BLaER1 treated with 17β-estradiol and CSF1 and Interleukin-3, amounts not matched to agents 10 nM and 100 nM (cell line): ENCODE measurements around the gene PPP1CA.

Source experiments
- H3K27ac ChIP-seq, 11 experiments: shearing (Covaris generic); formaldehyde crosslinking; 2 replicates each; pipeline ENCODE4 v1.8.1; 2022
- H3K27me3 ChIP-seq, 11 experiments: shearing (Covaris generic); formaldehyde crosslinking; 2 replicates each; pipeline ENCODE4 v1.8.1; 2022
- H3K36me3 ChIP-seq, 11 experiments: shearing (Covaris generic); formaldehyde crosslinking; 2 replicates each; pipeline ENCODE4 v1.8.1; 2022
- H3K4me1 ChIP-seq, 10 experiments: shearing (Covaris generic); formaldehyde crosslinking; 2 replicates each; pipeline ENCODE4 v1.8.1; 2022
- H3K4me2 ChIP-seq, 11 experiments: shearing (Covaris generic); formaldehyde crosslinking; 2 replicates each; pipeline ENCODE4 v1.8.1; 2022
- H3K4me3 ChIP-seq, 10 experiments: shearing (Covaris generic); formaldehyde crosslinking; 2 replicates each; pipeline ENCODE4 v1.8.1; 2022
- H3K9ac ChIP-seq, 11 experiments: shearing (Covaris generic); formaldehyde crosslinking; 2 replicates each; pipeline ENCODE4 v1.8.1; 2022
- H3K9me3 ChIP-seq, 11 experiments: shearing (Covaris generic); formaldehyde crosslinking; replicated peaks in 1 of 11; 2 replicates each; pipeline ENCODE4 v1.8.1; 2022
- H4K20me1 ChIP-seq, 11 experiments: shearing (Covaris generic); formaldehyde crosslinking; 2 replicates each; pipeline ENCODE4 v1.8.1; 2022
- Cebpa-rat ChIP-seq, 11 experiments: shearing (Covaris generic); IDR thresholded peaks; 2 replicates each; pipeline ENCODE4 v1.8.1; 2022

Gene PPP1CA

DNA sequence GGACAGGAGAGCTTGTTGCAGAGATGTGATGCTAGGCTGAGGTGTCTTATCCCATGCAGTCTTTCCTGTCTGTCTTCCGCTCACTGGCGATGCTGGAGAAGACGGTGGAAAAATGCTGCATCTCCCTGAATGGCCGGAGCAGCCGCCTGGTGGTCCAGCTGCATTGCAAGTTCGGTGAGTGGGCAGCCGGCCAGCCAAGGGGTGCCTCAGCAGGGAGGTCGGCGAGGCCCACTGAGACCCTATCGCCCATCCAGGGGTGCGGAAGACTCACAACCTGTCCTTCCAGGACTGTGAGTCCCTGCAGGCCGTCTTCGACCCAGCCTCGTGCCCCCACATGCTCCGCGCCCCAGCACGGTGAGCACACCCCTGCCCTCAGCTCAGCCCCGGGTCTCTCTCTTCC lies 8.2 kb downstream of the PPP1CA start:
- no peaks in the 10 kb centered on the region for H3K27me3 ChIP-seq
- H3K9ac ChIP-seq: peak overlapping the region in 6 of 11 experiments; percentile 29 to 54 (median 38); a peak in 6 of 22 replicates
- no peak overlapping the region; a peak in 1 of 20 replicates for H3K4me3 ChIP-seq
- H3K27ac ChIP-seq: no peak overlapping the region
- peaks cover 50 to 73% (median 64%) of the 10 kb centered on the region in 10 experiments for H3K4me1 ChIP-seq
- H4K20me1 ChIP-seq: peaks cover 20 to 61% (median 46%) of the 10 kb centered on the region in 11 experiments; a peak in 21 of 22 replicates
- no peak for TF ChIP-seq Cebpa-rat (IDR thresholded peaks at IDR 0.05)
- H3K4me2 ChIP-seq: peak overlapping the region in 10 of 11 experiments; percentile 2 to 99 (median 41); a peak in 12 of 22 replicates
- H3K9me3 ChIP-seq: no peaks in the 10 kb centered on the region
- peaks cover 35 to 55% (median 48%) of the 10 kb centered on the region in 11 experiments for H3K36me3 ChIP-seq

DNA sequence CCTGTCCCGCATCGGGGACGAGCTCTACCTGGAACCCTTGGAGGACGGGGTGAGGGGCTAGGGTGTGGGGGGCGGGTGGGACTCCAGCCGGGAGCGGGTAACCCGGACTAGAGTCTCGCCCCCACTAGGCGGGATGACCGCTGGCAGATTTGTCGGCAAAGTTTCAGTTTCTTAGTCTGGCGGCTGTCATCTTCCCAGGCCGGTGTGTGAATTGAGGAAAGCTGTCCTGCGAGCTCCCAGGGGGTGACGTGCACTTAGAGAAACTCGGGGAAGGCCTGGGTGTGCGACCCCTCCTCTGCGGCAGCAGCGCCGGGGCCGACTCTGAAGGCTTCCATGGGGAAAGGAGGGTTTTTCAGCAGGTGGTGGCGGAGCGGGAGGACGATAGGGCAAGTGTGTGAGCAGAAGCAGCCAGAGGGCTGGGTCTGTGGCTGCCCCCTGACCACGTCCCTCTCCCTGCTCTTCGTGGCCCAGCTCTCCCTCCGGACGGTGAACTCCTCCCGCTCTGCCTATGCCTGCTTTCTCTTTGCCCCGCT lies 9.4 kb downstream of the PPP1CA start:
- H3K4me2 ChIP-seq: peak overlapping the region; percentile 85 to 100 (median 99)
- peak overlapping the region; percentile 81 to 91 (median 87) for H3K9ac ChIP-seq
- no peak for TF ChIP-seq Cebpa-rat (IDR thresholded peaks at IDR 0.05)
- H4K20me1 ChIP-seq: peaks cover 8 to 49% (median 34%) of the 10 kb centered on the region in 11 experiments; a peak in 21 of 22 replicates
- H3K36me3 ChIP-seq: peaks cover 23 to 43% (median 36%) of the 10 kb centered on the region in 11 experiments
- peak overlapping the region; percentile 67 to 87 (median 76) for H3K4me3 ChIP-seq
- H3K27ac ChIP-seq: peak overlapping the region in 10 of 11 experiments; percentile 73 to 90 (median 82); a peak in 20 of 22 replicates
- H3K27me3 ChIP-seq: no peaks in the 10 kb centered on the region
- H3K4me1 ChIP-seq: peaks cover 38 to 61% (median 54%) of the 10 kb centered on the region in 10 experiments
- no peaks in the 10 kb centered on the region for H3K9me3 ChIP-seq

DNA sequence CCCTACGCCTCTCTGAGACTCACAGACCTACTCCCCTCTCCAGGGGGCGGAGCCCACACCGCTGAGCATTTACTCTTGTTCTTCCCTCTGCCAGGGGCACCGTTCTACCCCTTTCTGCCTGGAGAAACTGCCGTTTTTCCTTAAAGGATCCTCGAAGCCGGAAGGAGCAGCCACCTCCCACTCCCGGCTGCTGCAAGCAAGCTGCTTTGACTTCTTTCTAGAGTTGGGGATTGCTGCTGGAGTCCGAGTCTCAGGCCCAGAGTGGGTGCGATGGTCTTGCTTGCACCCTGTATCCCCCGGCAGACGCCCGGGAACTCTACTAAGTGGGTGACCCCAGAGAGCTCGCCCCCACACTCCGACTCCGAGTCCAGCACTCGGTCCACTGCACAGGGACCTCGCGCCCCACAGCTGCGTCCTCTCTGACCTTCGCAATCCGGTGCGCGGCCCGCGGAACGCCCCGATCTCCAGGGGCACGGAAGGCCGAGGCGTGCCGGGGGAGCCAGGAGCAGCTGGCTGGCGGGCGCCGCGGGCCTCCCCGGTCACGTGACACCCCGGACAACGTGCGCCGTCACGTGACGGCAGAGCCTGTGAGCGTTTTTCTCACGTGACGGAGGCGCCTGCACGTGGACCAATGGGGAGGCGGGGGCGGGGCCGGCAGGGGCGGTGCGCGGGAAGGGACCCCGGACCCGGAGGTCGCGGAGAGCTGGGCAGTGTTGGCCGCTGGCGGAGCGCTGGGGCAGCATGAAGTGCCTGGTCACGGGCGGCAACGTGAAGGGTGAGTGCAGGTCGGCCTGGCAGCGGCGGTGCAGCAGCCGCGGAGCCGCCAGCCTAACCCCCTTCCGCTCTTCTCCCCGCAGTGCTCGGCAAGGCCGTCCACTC lies 10.1 kb downstream of the PPP1CA start, which contains the start of gene RAD9A:
TSS of gene RAD9A (plus strand) at position 683 of the 879 bp plus-strand sequence. CDS start at position 742, 59 bp downstream.
- H3K4me1 ChIP-seq: peaks cover 37 to 59% (median 50%) of the 10 kb centered on the region in 10 experiments
- peaks cover 3 to 42% (median 27%) of the 10 kb centered on the region in 11 experiments; a peak in 21 of 22 replicates for H4K20me1 ChIP-seq
- H3K27me3 ChIP-seq: no peaks in the 10 kb centered on the region; a peak in 1 of 22 replicates
- H3K4me3 ChIP-seq: peak within 1 kb of the TSS; percentile 67 to 87 (median 76)
- H3K27ac ChIP-seq: peak within 1 kb of the TSS; percentile 70 to 90 (median 80)
- H3K9me3 ChIP-seq: no peaks in the 10 kb centered on the region
- no peak for TF ChIP-seq Cebpa-rat (IDR thresholded peaks at IDR 0.05)
- peaks cover 17 to 36% (median 30%) of the 10 kb centered on the region in 11 experiments; a peak in 20 of 22 replicates for H3K36me3 ChIP-seq
- peak within 1 kb of the TSS; percentile 85 to 100 (median 99) for H3K4me2 ChIP-seq
- peak within 1 kb of the TSS; percentile 81 to 91 (median 87) for H3K9ac ChIP-seq

DNA sequence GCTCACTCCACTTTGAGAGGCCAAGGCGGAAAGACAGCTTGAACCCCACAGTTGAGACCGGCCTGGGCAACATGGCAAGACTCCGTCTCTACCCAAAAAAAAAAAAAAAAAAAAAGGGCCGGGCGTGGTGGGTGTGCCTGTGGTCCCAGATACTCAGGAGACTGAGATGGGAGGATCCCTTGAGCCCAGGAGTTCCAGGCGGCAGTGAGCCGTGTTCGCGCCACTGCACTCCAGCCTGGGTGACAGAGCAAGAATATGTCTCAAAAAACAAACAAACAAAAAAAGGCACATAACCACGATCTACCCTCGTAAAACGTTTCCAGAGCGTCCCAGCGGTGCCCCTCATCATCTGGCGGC lies 10.7 kb downstream of the PPP1CA start:
- Histone ChIP-seq H3K27ac (peak overlapping the region; percentile 70 to 90 (median 80)), H3K9me3 (no peaks in the 10 kb centered on the region), H3K27me3 (no peaks in the 10 kb centered on the region; a peak in 1 of 22 replicates), H3K4me3 (peak overlapping the region; percentile 67 to 87 (median 76)), H3K9ac (peak overlapping the region; percentile 81 to 91 (median 87)), H3K36me3 (peaks cover 11 to 30% (median 25%) of the 10 kb centered on the region in 11 experiments; a peak in 20 of 22 replicates), H4K20me1 (peaks cover 0 to 36% (median 21%) of the 10 kb centered on the region in 11 experiments; a peak in 20 of 22 replicates), H3K4me1 (peaks cover 30 to 53% (median 46%) of the 10 kb centered on the region in 10 experiments), H3K4me2 (peak overlapping the region; percentile 83 to 100 (median 98))
- no peak for TF ChIP-seq Cebpa-rat (IDR thresholded peaks at IDR 0.05)

DNA sequence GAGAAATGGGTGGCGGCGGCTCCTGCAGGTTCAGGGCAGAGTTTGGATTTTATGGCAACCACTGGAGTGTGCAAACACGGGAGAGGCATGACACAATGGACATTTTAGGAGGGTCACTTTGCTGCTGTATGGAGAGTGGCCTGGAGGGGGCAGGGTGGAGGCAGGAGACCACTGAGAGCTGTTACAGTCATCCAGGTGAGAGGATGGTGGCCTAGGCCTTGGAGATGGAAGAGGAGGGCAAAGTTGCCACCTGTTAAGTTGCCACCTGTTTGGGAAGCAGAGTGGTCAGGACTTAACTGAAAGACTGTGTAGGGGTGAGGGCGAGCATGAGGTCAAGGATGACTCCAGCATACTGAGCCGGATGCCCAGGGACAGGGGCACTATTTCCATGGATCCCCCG lies 12.2 kb downstream of the PPP1CA start:
- no peak for TF ChIP-seq Cebpa-rat (IDR thresholded peaks at IDR 0.05)
- Histone ChIP-seq H3K27ac (no peak overlapping the region), H3K9ac (peak overlapping the region in 4 of 11 experiments; percentile 15 to 91 (median 52); a peak in 3 of 22 replicates)

DNA sequence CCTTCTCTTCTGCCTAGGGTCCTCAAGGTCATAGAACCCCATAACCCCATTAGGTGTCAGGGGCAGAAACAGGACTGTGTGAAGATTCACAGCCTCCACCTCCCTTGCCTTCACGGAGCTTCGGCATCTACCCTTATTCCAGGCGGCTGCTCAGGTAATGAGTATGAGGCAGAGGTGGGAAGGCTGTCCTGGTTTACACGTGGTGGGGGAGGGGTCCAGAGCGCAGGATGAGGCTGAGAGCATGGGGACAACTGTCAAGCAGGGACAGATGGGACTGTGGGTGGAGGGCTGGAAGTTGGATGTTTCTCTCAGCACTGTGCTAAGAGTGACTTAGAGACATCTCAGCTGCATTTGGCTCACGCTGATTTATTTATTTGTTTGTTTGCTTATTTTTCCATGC lies 14.1 kb downstream of the PPP1CA start:
- TF ChIP-seq Cebpa-rat (IDR thresholded peaks at IDR 0.05): no peak
- no peak overlapping the region for H3K27ac ChIP-seq
- H4K20me1 ChIP-seq: peaks cover 0 to 9% (median 4%) of the 10 kb centered on the region in 11 experiments; a peak in 12 of 22 replicates
- H3K27me3 ChIP-seq: no peaks in the 10 kb centered on the region; a peak in 1 of 22 replicates
- no peaks in the 10 kb centered on the region for H3K9me3 ChIP-seq
- H3K36me3 ChIP-seq: no peaks in the 10 kb centered on the region
- H3K4me1 ChIP-seq: peaks cover 23 to 38% (median 30%) of the 10 kb centered on the region in 10 experiments
- H3K4me2 ChIP-seq: peak overlapping the region in 5 of 11 experiments; percentile 43 to 61 (median 48); a peak in 8 of 22 replicates
- H3K4me3 ChIP-seq: no peak overlapping the region
- H3K9ac ChIP-seq: peak overlapping the region in 4 of 11 experiments; percentile 17 to 37 (median 28); a peak in 2 of 22 replicates

More for the DNA sequence above, 12.2 kb downstream of the PPP1CA start:
- H3K4me3 ChIP-seq: no peak overlapping the region
- peaks cover 28 to 51% (median 45%) of the 10 kb centered on the region in 10 experiments for H3K4me1 ChIP-seq
- peaks cover 0 to 24% (median 13%) of the 10 kb centered on the region in 11 experiments; a peak in 17 of 22 replicates for H4K20me1 ChIP-seq
- peaks cover 0 to 15% (median 13%) of the 10 kb centered on the region in 11 experiments; a peak in 15 of 22 replicates for H3K36me3 ChIP-seq
- H3K4me2 ChIP-seq: peak overlapping the region in 8 of 11 experiments; percentile 83 to 100 (median 96); a peak in 9 of 22 replicates
- H3K27me3 ChIP-seq: no peaks in the 10 kb centered on the region; a peak in 1 of 22 replicates
- no peaks in the 10 kb centered on the region for H3K9me3 ChIP-seq

DNA sequence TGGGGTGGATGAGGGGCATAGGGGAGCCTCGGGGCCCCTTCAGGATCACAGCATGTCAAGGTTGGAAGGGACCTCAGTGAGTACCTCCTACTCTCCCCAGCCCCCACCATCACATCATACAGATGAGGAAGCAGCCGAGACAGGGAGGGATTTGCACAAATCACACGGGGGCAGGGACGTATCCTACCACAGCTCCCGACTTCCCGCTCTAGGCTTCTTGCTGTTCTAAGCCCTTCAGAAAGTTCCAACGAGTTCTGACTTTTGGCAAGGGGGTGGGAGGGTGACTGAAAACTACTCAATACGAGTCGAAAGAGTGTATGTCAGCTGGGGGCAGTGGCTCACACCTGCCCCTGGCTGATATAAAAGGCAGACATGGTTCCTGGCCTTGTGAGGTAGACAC lies 14.6 kb downstream of the PPP1CA start:
- no peak for TF ChIP-seq Cebpa-rat (IDR thresholded peaks at IDR 0.05)
- H4K20me1 ChIP-seq: peaks cover 0 to 6% (median 0%) of the 10 kb centered on the region in 11 experiments; a peak in 4 of 22 replicates
- no peaks in the 10 kb centered on the region for H3K36me3 ChIP-seq
- H3K4me1 ChIP-seq: peaks cover 24 to 40% (median 31%) of the 10 kb centered on the region in 10 experiments
- H3K27ac ChIP-seq: no peak overlapping the region
- H3K27me3 ChIP-seq: no peaks in the 10 kb centered on the region; a peak in 1 of 22 replicates
- peak overlapping the region in 5 of 11 experiments; percentile 43 to 61 (median 48); a peak in 10 of 22 replicates for H3K4me2 ChIP-seq
- peak overlapping the region in 5 of 11 experiments; percentile 10 to 37 (median 24); a peak in 4 of 22 replicates for H3K9ac ChIP-seq
- no peak overlapping the region for H3K4me3 ChIP-seq
- no peaks in the 10 kb centered on the region for H3K9me3 ChIP-seq

DNA sequence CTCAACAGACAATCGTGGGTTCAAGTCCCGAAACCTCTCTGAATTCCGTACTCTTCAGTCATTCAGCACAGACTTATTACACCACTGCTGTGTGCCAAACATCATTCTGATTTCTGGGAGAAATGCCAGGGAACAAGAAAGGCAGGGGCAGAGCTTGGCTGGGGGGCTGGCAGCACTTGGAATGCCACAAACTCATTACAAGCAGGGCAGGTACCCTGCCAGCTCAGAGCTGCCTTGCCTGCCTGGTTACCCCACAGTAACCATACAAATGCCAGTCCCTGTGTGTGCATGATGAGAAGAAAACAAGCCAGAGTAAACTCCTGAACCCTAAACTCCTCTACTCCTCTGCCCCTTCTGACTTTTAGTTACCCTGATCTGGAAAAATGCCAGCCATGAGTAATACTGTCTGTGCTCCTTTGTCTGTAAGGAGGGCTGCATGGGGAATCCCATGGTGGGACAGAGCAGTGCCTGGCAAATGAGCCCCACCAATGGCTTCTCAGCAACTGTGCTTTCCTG lies 16.7 kb downstream of the PPP1CA start:
- Histone ChIP-seq H3K9ac (peak overlapping the region in 4 of 11 experiments; percentile 2 to 27 (median 18); a peak in 2 of 22 replicates), H3K36me3 (no peaks in the 10 kb centered on the region), H3K4me1 (peaks cover 27 to 51% (median 38%) of the 10 kb centered on the region in 10 experiments), H4K20me1 (peaks cover 0 to 6% (median 0%) of the 10 kb centered on the region in 11 experiments; a peak in 2 of 22 replicates), H3K4me3 (no peak overlapping the region), H3K27ac (no peak overlapping the region), H3K9me3 (no peaks in the 10 kb centered on the region), H3K27me3 (no peaks in the 10 kb centered on the region; a peak in 1 of 22 replicates), H3K4me2 (no peak overlapping the region)
- no peak for TF ChIP-seq Cebpa-rat (IDR thresholded peaks at IDR 0.05)
